ENCODE data around the gene OGDH. TPM values are rescaled to one million over a fixed set of nuclear protein-coding genes. Genes with fewer than 3 reads are reported as not detected.

The OGDH gene
- total and polyA plus RNA-seq, 2 of the 13 experiments (the other 11 are each of a cell fraction or from before 2014, with no cell fraction given) = 17.4 to 25.4 TPM

DNA sequence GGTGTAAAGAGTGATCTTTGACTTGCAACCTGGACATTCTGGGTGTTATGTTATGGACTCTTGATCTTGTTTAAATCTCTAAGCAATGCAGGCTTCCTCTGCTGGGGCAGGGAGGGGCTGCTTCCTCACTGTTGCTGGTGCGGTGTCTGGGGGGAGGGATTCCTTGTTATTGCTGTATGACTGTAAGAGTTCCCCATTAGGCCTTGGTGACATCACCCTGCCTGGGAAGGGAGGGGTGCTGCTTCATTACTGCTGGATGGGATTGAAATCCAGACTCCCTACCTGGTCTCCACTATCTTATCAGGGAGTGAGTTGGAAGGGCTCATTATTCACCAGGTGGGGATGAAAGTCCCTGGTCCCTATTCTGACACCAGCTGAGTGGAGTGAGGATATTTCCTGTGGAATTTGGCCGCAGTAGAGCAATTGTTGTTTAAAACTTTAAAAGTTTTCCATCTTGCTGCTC, 8.8 kb downstream of the OGDH start (continued):
- TF ChIP-seq, protein P1, sequence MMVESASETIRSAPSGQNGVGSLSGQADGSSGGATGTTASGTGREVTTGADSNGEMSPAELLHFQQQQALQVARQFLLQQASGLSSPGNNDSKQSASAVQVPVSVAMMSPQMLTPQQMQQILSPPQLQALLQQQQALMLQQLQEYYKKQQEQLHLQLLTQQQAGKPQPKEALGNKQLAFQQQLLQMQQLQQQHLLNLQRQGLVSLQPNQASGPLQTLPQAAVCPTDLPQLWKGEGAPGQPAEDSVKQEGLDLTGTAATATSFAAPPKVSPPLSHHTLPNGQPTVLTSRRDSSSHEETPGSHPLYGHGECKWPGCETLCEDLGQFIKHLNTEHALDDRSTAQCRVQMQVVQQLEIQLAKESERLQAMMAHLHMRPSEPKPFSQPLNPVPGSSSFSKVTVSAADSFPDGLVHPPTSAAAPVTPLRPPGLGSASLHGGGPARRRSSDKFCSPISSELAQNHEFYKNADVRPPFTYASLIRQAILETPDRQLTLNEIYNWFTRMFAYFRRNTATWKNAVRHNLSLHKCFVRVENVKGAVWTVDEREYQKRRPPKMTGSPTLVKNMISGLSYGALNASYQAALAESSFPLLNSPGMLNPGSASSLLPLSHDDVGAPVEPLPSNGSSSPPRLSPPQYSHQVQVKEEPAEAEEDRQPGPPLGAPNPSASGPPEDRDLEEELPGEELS (CRISPR knock-in tag; IDR thresholded peaks at IDR 0.05) = 0 out of 2 replicates have a peak, but pooled peaks have one; percentile 6
- TF ChIP-seq, protein P2, sequence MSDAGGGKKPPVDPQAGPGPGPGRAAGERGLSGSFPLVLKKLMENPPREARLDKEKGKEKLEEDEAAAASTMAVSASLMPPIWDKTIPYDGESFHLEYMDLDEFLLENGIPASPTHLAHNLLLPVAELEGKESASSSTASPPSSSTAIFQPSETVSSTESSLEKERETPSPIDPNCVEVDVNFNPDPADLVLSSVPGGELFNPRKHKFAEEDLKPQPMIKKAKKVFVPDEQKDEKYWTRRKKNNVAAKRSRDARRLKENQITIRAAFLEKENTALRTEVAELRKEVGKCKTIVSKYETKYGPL (CRISPR knock-in tag; IDR thresholded peaks at IDR 0.05) = no peak

DNA sequence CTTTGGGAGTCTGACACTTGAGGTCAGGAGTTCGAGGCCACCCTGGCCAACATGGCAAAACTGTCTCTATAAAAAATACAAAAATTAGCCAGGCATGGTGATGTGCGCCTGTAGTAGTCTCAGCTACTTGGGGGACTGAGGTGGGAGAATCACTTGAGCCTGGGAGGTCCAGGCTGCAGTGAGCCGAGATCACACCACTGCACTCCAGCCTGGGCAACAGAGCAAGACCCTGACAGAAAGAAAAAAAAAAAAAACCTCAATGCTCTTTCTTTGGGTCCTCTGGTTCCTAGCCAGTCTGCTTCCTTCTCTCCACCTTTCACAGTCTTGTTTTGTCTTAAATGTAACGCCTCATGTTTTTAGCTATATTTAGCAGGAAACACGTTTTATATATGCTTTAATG, 9.4 kb downstream of the OGDH start:
- H3K27ac ChIP-seq (ENCODE audit: extremely low read length, insufficient read depth, low read length) = peak overlapping the region; percentile 44
- ChIA-PET CTCF (ENCODE audit: low intra/inter-chr PET ratio, low total read pairs) (no interaction called here), POLR2A (no interaction called here)
- no peaks in the 10 kb centered on the region for H3K27me3 ChIP-seq (ENCODE audit: control insufficient read depth in 1 of 2, insufficient read depth in 2 of 2, low read length in 2 of 2)
- TF ChIP-seq ZNF121 (CRISPR knock-in tag; IDR thresholded peaks at IDR 0.05) (peak; percentile 67), TCF7L2 (IDR thresholded peaks at IDR 0.05; ENCODE audit: low read depth, low read length) (no peak), ZNF782 (CRISPR knock-in tag; IDR thresholded peaks at IDR 0.05; ENCODE audit: borderline replicate concordance) (no peak)
- H3K79me2 ChIP-seq (ENCODE audit: insufficient read depth, low read length) = peaks cover 78% of the 10 kb centered on the region
- ATAC-seq = no peak
- H3K4me1 ChIP-seq (ENCODE audit: insufficient read depth, low read length) = peaks cover 23% of the 10 kb centered on the region
- no peaks in the 10 kb centered on the region for H3K9me3 ChIP-seq (ENCODE audit: low read length)
- 96% methylated on average over 5 of the region's 5 CpGs for WGBS (ENCODE audit: low lambda C conversion rate)
- H2AFZ ChIP-seq (ENCODE audit: low read length) = no peak overlapping the region
- H4K20me1 ChIP-seq (ENCODE audit: insufficient read depth, low read length) = peaks cover 6% of the 10 kb centered on the region; the same call in 1 of the 2 replicates
- peak overlapping the region; percentile 51 for H3K4me2 ChIP-seq (ENCODE audit: low read depth, low read length)
- DNase-seq (ENCODE audit: low spot score) = no peak
- no TSS peak for BruUV-seq (replicated peaks)
- intact Hi-C loops (cut with micrococcal nuclease; ENCODE audit: unreplicated experiment) (no loop called here), in situ Hi-C loops (cut with HindIII; ENCODE audit: extremely low pct_ligation_motif_present, low pct_unique_long_range_greater_than_20kb) (no loop called here)
- H3K4me3 ChIP-seq (replicated peaks in 1 of 3; ENCODE audit: insufficient read depth in 1 of 3, low read depth in 2 of 3, low read length in 3 of 3) = no peak overlapping the region
- FAIRE-seq = no peak
- H3K36me3 ChIP-seq (replicated peaks in 1 of 2; ENCODE audit: control insufficient read depth in 1 of 2, insufficient read depth in 2 of 2, low read length in 2 of 2) = 0 out of 5 replicates have a peak, but pooled peaks cover 0 to 5% of the 10 kb centered on the region in 2 experiments
- no peak overlapping the region for H3K9ac ChIP-seq (ENCODE audit: insufficient read depth, low read depth, low read length)
